ENCODE measurements around the gene ACIN1. TPM values are rescaled to one million over a fixed set of nuclear protein-coding genes. Genes with fewer than 3 reads are reported as not detected.

ACIN1 gene
- total and polyA plus RNA-seq, 2 of the 13 experiments (the other 11 are each of a cell fraction or from before 2014, with no cell fraction given) = 165 to 183 TPM

DNA sequence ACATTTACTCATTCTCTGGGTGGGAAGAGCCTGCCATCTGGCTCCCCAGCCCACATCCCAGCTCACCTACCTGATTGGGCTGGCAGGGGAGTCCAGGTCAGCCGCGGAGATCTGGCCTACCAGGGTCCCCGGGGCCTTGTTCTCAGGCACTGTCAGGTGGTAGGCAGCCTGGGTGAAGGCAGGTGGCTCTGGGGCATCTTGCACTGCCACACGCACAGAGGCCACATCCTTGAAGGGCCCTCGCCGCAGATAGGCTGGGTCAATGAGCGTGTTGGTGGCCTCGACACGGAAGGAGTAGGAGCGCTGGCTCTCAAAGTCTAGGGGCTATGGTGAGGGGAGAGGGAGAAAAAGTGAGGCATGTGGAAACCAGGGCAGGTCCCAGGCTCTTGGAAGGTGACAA is 41.5 kb downstream of the ACIN1 start (continued):
- TF ChIP-seq ZNF543 (CRISPR knock-in tag; IDR thresholded peaks at IDR 0.05) = no peak
- no peak for TF ChIP-seq MEF2D (CRISPR knock-in tag; IDR thresholded peaks at IDR 0.05)
- no peak for TF ChIP-seq KDM2A (CRISPR knock-in tag; IDR thresholded peaks at IDR 0.05; ENCODE audit: borderline replicate concordance, low read depth)
- TF ChIP-seq HDAC2 (CRISPR knock-in tag; IDR thresholded peaks at IDR 0.05) = no peak
- TF ChIP-seq, protein P1, sequence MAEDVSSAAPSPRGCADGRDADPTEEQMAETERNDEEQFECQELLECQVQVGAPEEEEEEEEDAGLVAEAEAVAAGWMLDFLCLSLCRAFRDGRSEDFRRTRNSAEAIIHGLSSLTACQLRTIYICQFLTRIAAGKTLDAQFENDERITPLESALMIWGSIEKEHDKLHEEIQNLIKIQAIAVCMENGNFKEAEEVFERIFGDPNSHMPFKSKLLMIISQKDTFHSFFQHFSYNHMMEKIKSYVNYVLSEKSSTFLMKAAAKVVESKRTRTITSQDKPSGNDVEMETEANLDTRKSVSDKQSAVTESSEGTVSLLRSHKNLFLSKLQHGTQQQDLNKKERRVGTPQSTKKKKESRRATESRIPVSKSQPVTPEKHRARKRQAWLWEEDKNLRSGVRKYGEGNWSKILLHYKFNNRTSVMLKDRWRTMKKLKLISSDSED (CRISPR knock-in tag; IDR thresholded peaks at IDR 0.05) = peak; percentile 62; the same call in 1 of the 2 replicates
- TF ChIP-seq TAF1 (CRISPR knock-in tag; IDR thresholded peaks at IDR 0.05) = no peak
- no peak for TF ChIP-seq ZSCAN5A (CRISPR knock-in tag; IDR thresholded peaks at IDR 0.05; ENCODE audit: borderline replicate concordance)
- no peak for TF ChIP-seq STAT5B (CRISPR knock-in tag; IDR thresholded peaks at IDR 0.05)
- no peak for TF ChIP-seq TEAD2 (CRISPR knock-in tag; IDR thresholded peaks at IDR 0.05)
- no peak for TF ChIP-seq ZNF780A (CRISPR knock-in tag; IDR thresholded peaks at IDR 0.05)
- TF ChIP-seq, protein P2, sequence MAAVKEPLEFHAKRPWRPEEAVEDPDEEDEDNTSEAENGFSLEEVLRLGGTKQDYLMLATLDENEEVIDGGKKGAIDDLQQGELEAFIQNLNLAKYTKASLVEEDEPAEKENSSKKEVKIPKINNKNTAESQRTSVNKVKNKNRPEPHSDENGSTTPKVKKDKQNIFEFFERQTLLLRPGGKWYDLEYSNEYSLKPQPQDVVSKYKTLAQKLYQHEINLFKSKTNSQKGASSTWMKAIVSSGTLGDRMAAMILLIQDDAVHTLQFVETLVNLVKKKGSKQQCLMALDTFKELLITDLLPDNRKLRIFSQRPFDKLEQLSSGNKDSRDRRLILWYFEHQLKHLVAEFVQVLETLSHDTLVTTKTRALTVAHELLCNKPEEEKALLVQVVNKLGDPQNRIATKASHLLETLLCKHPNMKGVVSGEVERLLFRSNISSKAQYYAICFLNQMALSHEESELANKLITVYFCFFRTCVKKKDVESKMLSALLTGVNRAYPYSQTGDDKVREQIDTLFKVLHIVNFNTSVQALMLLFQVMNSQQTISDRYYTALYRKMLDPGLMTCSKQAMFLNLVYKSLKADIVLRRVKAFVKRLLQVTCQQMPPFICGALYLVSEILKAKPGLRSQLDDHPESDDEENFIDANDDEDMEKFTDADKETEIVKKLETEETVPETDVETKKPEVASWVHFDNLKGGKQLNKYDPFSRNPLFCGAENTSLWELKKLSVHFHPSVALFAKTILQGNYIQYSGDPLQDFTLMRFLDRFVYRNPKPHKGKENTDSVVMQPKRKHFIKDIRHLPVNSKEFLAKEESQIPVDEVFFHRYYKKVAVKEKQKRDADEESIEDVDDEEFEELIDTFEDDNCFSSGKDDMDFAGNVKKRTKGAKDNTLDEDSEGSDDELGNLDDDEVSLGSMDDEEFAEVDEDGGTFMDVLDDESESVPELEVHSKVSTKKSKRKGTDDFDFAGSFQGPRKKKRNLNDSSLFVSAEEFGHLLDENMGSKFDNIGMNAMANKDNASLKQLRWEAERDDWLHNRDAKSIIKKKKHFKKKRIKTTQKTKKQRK (IDR thresholded peaks at IDR 0.05; ENCODE audit: low read length) = no peak
- TF ChIP-seq SIX4 (CRISPR knock-in tag; IDR thresholded peaks at IDR 0.05) = no peak
- TF ChIP-seq REL (CRISPR knock-in tag; conservative IDR thresholded peaks at IDR 0.05) = no peak
- TF ChIP-seq GABPB1 (CRISPR knock-in tag; IDR thresholded peaks at IDR 0.05) = 0 out of 2 replicates have a peak, but pooled peaks have one; percentile 18
- TF ChIP-seq HNRNPUL1 (IDR thresholded peaks at IDR 0.05; ENCODE audit: low read depth, low read length) = no peak
- TF ChIP-seq BCL6 (CRISPR knock-in tag; IDR thresholded peaks at IDR 0.05) = no peak
- TF ChIP-seq ONECUT2 (CRISPR knock-in tag; IDR thresholded peaks at IDR 0.05) = no peak
- TF ChIP-seq IRF9 (CRISPR knock-in tag; IDR thresholded peaks at IDR 0.05; ENCODE audit: borderline replicate concordance) = no peak
- no peak for TF ChIP-seq ELF4 (CRISPR knock-in tag; IDR thresholded peaks at IDR 0.05; ENCODE audit: borderline replicate concordance)
- no peak for TF ChIP-seq ZNF143 (CRISPR knock-in tag; IDR thresholded peaks at IDR 0.05)
- TF ChIP-seq, protein P3, sequence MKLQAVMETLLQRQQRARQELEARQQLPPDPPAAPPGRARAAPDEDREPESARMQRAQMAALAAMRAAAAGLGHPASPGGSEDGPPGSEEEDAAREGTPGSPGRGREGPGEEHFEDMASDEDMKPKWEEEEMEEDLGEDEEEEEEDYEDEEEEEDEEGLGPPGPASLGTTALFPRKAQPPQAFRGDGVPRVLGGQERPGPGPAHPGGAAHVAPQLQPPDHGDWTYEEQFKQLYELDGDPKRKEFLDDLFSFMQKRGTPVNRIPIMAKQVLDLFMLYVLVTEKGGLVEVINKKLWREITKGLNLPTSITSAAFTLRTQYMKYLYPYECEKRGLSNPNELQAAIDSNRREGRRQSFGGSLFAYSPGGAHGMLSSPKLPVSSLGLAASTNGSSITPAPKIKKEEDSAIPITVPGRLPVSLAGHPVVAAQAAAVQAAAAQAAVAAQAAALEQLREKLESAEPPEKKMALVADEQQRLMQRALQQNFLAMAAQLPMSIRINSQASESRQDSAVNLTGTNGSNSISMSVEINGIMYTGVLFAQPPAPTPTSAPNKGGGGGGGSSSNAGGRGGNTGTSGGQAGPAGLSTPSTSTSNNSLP (IDR thresholded peaks at IDR 0.05; ENCODE audit: low read depth, low read length) = no peak
- TF ChIP-seq SMC3 (IDR thresholded peaks at IDR 0.05; ENCODE audit: low read length) = no peak

Measured in HepG2 (cell line).